ENCODE measurements around the gene PRKN.
A peak's percentile ranks its signal among the peaks of the same experiment; 100 is the strongest.
"Not testable (repeated sequence)": the region's sequence is repeated elsewhere in the genome, so short reads cannot be mapped to it uniquely, and the experiment has no call there.

PRKN gene

GRCh38 chr6:162710419-162710818 is 17.1 kb downstream of the PRKN start:
- DNase-seq, result no peak

GRCh38 chr6:162709431-162709830 is 18.1 kb downstream of the PRKN start:
- no peak for DNase-seq

GRCh38 chr6:162708971-162709370 is 18.6 kb downstream of the PRKN start:
- no peak for DNase-seq

GRCh38 chr6:162706232-162706631 is 21.3 kb downstream of the PRKN start:
- DNase-seq, result no peak

- DNase-seq, result peak; percentile 67
Measured at GRCh38 chr6:162705736-162706135, 21.8 kb downstream of the PRKN start.

GRCh38 chr6:162704001-162704400 is 23.6 kb downstream of the PRKN start:
- peak; percentile 32 for DNase-seq

- DNase-seq, result no peak
Measured at GRCh38 chr6:162702446-162702845, 25.1 kb downstream of the PRKN start.

GRCh38 chr6:162701551-162701950 is 26.0 kb downstream of the PRKN start:
- no peak for DNase-seq

- no peak for DNase-seq
Measured at GRCh38 chr6:162700966-162701365, 26.6 kb downstream of the PRKN start.

GRCh38 chr6:162699961-162700360 is 27.6 kb downstream of the PRKN start:
- DNase-seq, result no peak

GRCh38 chr6:162698440-162698839 is 29.1 kb downstream of the PRKN start:
- no peak for DNase-seq

- no peak for DNase-seq
Measured at GRCh38 chr6:162697872-162698403, 29.6 kb downstream of the PRKN start.

GRCh38 chr6:162690158-162690557 is 37.4 kb downstream of the PRKN start:
- no peak for DNase-seq

GRCh38 chr6:162688751-162689345 is 38.7 kb downstream of the PRKN start:
- DNase-seq, result no peak

- DNase-seq, result no peak
Measured at GRCh38 chr6:162685586-162685985, 42.0 kb downstream of the PRKN start.

GRCh38 chr6:162684961-162685360 is 42.6 kb downstream of the PRKN start:
- DNase-seq, result no peak

- no peak for DNase-seq
Measured at GRCh38 chr6:162684052-162684451, 43.5 kb downstream of the PRKN start.

GRCh38 chr6:162683135-162683534 is 44.4 kb downstream of the PRKN start:
- DNase-seq, result no peak

- no peak for DNase-seq
Measured at GRCh38 chr6:162681447-162681846, 46.1 kb downstream of the PRKN start.

- no peak for DNase-seq
Measured at GRCh38 chr6:162680871-162681270, 46.7 kb downstream of the PRKN start.

GRCh38 chr6:162680367-162680766 is 47.2 kb downstream of the PRKN start:
- DNase-seq, result no peak

- DNase-seq, result no peak
Measured at GRCh38 chr6:162679681-162680080, 47.9 kb downstream of the PRKN start.

GRCh38 chr6:162678896-162679295 is 48.7 kb downstream of the PRKN start:
- not testable (repeated sequence) for DNase-seq

GRCh38 chr6:162675503-162675902 is 52.1 kb downstream of the PRKN start:
- no peak for DNase-seq

GRCh38 chr6:162674452-162674851 is 53.1 kb downstream of the PRKN start:
- no peak for DNase-seq
